ENCODE measurements around the gene KPNA6.
A peak's percentile ranks its signal among the peaks of the same experiment; 100 is the strongest.

Gene KPNA6

GRCh38 chr1:32187850-32188249 is 80.0 kb downstream of the KPNA6 start:
- DNase-seq (ENCODE audit: low spot score), result no peak

GRCh38 chr1:32192220-32192948 is 84.5 kb downstream of the KPNA6 start:
- no peak for DNase-seq (ENCODE audit: low spot score)

GRCh38 chr1:32194984-32195383 is 87.1 kb downstream of the KPNA6 start:
- DNase-seq (ENCODE audit: low spot score), result no peak

GRCh38 chr1:32195531-32195930 is 87.7 kb downstream of the KPNA6 start:
- DNase-seq (ENCODE audit: low spot score), result no peak

- no peak for DNase-seq (ENCODE audit: low spot score)
These were observed 88.3 kb downstream of the KPNA6 start for GRCh38 chr1:32195972-32196823.

GRCh38 chr1:32197074-32197473 is 89.2 kb downstream of the KPNA6 start:
- no peak for DNase-seq (ENCODE audit: low spot score)

GRCh38 chr1:32197837-32198236 is 90.0 kb downstream of the KPNA6 start:
- DNase-seq (ENCODE audit: low spot score), result no peak

GRCh38 chr1:32198237-32199042 is 90.6 kb downstream of the KPNA6 start:
- no peak for DNase-seq (ENCODE audit: low spot score)

GRCh38 chr1:32199043-32199716 is 91.3 kb downstream of the KPNA6 start:
- DNase-seq (ENCODE audit: low spot score), result no peak

- DNase-seq (ENCODE audit: low spot score), result no peak
These were observed 91.8 kb downstream of the KPNA6 start for GRCh38 chr1:32199717-32200072.

GRCh38 chr1:32200226-32201010 is 92.6 kb downstream of the KPNA6 start, which contains the start of gene CCDC28B:
CCDC28B (plus strand) TSS chr1:32200595; CDS start chr1:32201936, 1,341 bp downstream.
- DNase-seq (ENCODE audit: low spot score), result peak; percentile 61

- no peak for DNase-seq (ENCODE audit: low spot score)
These were observed 93.4 kb downstream of the KPNA6 start for GRCh38 chr1:32201011-32201855.

- no peak for DNase-seq (ENCODE audit: low spot score)
These were observed 97.1 kb downstream of the KPNA6 start for GRCh38 chr1:32204943-32205361.

GRCh38 chr1:32205401-32206370 is 97.8 kb downstream of the KPNA6 start, which contains the start of gene IQCC:
IQCC (plus strand) TSS chr1:32205671; CDS start chr1:32205682, 11 bp downstream.
- DNase-seq (ENCODE audit: low spot score), result peak; percentile 88

- DNase-seq (ENCODE audit: low spot score), result no peak
These were observed 100.6 kb downstream of the KPNA6 start for GRCh38 chr1:32208469-32208868.

GRCh38 chr1:32208891-32209328 is 101.1 kb downstream of the KPNA6 start, which contains the start of gene DCDC2B:
DCDC2B (plus strand) TSS chr1:32209089; CDS start chr1:32209094, 5 bp downstream.
- peak; percentile 68 for DNase-seq (ENCODE audit: low spot score)

- DNase-seq (ENCODE audit: low spot score), result peak; percentile 39
These were observed 108.0 kb downstream of the KPNA6 start for GRCh38 chr1:32215629-32216480.

- no peak for DNase-seq (ENCODE audit: low spot score)
These were observed 108.7 kb downstream of the KPNA6 start for GRCh38 chr1:32216566-32216965.

Measured in LoVo (cell line).